ENCODE results near the gene TBC1D22A.

The TBC1D22A gene

GRCh38 chr22:46984751-46985506, 222.5 kb downstream of the TBC1D22A start:
- no peaks in the 10 kb centered on the region for H3K9me3 ChIP-seq
- TF ChIP-seq, protein P1, sequence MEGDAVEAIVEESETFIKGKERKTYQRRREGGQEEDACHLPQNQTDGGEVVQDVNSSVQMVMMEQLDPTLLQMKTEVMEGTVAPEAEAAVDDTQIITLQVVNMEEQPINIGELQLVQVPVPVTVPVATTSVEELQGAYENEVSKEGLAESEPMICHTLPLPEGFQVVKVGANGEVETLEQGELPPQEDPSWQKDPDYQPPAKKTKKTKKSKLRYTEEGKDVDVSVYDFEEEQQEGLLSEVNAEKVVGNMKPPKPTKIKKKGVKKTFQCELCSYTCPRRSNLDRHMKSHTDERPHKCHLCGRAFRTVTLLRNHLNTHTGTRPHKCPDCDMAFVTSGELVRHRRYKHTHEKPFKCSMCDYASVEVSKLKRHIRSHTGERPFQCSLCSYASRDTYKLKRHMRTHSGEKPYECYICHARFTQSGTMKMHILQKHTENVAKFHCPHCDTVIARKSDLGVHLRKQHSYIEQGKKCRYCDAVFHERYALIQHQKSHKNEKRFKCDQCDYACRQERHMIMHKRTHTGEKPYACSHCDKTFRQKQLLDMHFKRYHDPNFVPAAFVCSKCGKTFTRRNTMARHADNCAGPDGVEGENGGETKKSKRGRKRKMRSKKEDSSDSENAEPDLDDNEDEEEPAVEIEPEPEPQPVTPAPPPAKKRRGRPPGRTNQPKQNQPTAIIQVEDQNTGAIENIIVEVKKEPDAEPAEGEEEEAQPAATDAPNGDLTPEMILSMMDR (IDR thresholded peaks at IDR 0.05), result no peak
- H3K4me1 ChIP-seq, result peaks cover 0 to 4% (median 0%) of the 10 kb centered on the region in 4 donors
- no peak for DNase-seq
- H3K27me3 ChIP-seq, result no peaks in the 10 kb centered on the region
- intact Hi-C loops (cut with DNase I; ENCODE audit: low total_unique reads), result no loop called here
- no peak overlapping the region for H3K27ac ChIP-seq
- H3K4me3 ChIP-seq, result no peak overlapping the region
- peaks cover 0 to 5% (median 4%) of the 10 kb centered on the region in 3 donors for H3K36me3 ChIP-seq

- Histone ChIP-seq H3K4me1 (peaks cover 0 to 4% (median 0%) of the 10 kb centered on the region in 4 donors), H3K9me3 (no peaks in the 10 kb centered on the region), H3K4me3 (no peak overlapping the region), H3K27me3 (no peaks in the 10 kb centered on the region), H3K27ac (no peak overlapping the region), H3K36me3 (peaks cover 0 to 3% (median 1%) of the 10 kb centered on the region in 3 donors)
- DNase-seq, result no peak
- intact Hi-C loops (cut with DNase I; ENCODE audit: low total_unique reads), result no loop called here
- TF ChIP-seq, protein P1 (IDR thresholded peaks at IDR 0.05), result no peak
Observed at GRCh38 chr22:46985507-46985882, 223.0 kb downstream of the TBC1D22A start.

GRCh38 chr22:46986788-46987187, 224.3 kb downstream of the TBC1D22A start:
- TF ChIP-seq, protein P1 (IDR thresholded peaks at IDR 0.05), result no peak
- DNase-seq, result no peak
- peaks cover 0 to 4% (median 0%) of the 10 kb centered on the region in 4 donors for H3K4me1 ChIP-seq
- intact Hi-C loops (cut with DNase I; ENCODE audit: low total_unique reads), result no loop called here
- H3K27me3 ChIP-seq, result no peaks in the 10 kb centered on the region
- H3K9me3 ChIP-seq, result no peaks in the 10 kb centered on the region
- peaks cover 1 to 12% (median 8%) of the 10 kb centered on the region in 3 donors for H3K36me3 ChIP-seq
- H3K27ac ChIP-seq, result no peak overlapping the region
- H3K4me3 ChIP-seq, result no peak overlapping the region

DNA sequence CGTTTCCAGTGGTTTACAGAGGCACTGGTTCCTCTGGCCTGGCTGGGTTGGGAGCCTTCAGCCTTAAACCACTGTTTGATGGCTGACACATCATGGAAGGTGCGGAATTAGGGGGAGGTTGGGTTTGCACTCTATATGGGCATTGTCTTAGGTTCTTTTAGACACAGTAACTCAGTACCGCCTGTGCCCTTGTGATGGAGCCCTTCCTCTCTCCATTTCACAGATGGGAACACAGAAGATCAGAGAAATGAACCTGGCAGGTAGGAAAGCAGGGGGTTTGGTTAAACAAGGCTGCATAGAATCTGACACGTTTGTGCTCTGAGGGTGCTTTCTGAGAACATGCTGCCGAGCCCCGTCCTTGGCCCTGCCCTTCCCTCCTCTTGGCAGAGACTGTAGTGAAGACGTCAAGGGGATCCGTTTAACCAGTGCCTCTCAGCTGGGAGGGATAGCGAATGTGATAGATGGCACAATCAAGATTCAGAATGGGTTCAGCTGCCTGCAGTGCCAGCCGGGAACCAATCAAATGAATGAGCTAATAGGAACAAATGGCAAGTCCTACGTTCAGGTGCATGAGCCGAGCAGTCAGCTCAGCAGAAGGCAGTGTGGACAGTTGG, 228.6 kb downstream of the TBC1D22A start:
- TF ChIP-seq, protein P1 (IDR thresholded peaks at IDR 0.05), result no peak
- Histone ChIP-seq H3K4me1 (peaks cover 0 to 4% (median 0%) of the 10 kb centered on the region in 4 donors), H3K4me3 (no peak overlapping the region), H3K9me3 (no peaks in the 10 kb centered on the region), H3K27ac (no peak overlapping the region), H3K36me3 (peaks cover 4 to 26% (median 8%) of the 10 kb centered on the region in 3 donors), H3K27me3 (no peaks in the 10 kb centered on the region)
- intact Hi-C loops (cut with DNase I; ENCODE audit: low total_unique reads), result no loop called here
- no peak for DNase-seq

DNA sequence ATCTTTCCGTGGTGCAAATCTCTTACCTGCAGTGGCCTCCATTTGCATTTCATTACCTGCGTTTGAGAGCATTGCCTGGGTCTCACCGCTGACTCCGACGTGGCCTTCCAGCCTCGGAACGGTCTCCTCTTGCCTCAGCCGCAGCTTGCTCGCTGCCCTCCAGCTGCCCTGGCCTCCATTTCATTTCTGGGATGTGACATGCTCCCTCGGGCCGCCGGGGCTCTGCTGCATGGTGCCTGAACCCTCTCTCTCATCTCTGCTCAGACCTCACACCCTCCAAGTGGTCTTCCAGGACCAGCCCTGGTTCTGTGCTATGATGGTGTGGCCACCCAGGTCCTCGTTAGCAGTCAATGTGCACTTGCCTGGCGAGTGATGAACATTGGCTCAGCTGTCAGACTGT, 229.2 kb downstream of the TBC1D22A start:
- no peak overlapping the region for H3K27ac ChIP-seq
- peaks cover 0 to 4% (median 0%) of the 10 kb centered on the region in 4 donors for H3K4me1 ChIP-seq
- H3K9me3 ChIP-seq, result no peaks in the 10 kb centered on the region
- TF ChIP-seq, protein P1 (IDR thresholded peaks at IDR 0.05), result no peak
- peaks cover 4 to 28% (median 8%) of the 10 kb centered on the region in 3 donors for H3K36me3 ChIP-seq
- H3K27me3 ChIP-seq, result no peaks in the 10 kb centered on the region
- no peak for DNase-seq
- intact Hi-C loops (cut with DNase I; ENCODE audit: low total_unique reads), result no loop called here
- H3K4me3 ChIP-seq, result no peak overlapping the region
